ENCODE results near the gene SLC2A9.
A peak's percentile ranks its signal among the peaks of the same experiment; 100 is the strongest.
"Not testable (repeated sequence)": the region's sequence is repeated elsewhere in the genome, so short reads cannot be mapped to it uniquely, and the experiment has no call there.

Gene SLC2A9

GRCh38 chr4:9808077-9808476 lies 213.2 kb downstream of the SLC2A9 start:
- no peak for DNase-seq

- no peak for DNase-seq
Observed at GRCh38 chr4:9804918-9805317, 216.4 kb downstream of the SLC2A9 start.

- no peak for DNase-seq
Observed at GRCh38 chr4:9800848-9801247, 220.4 kb downstream of the SLC2A9 start.

- DNase-seq: not testable (repeated sequence)
Observed at GRCh38 chr4:9796641-9797040, 224.7 kb downstream of the SLC2A9 start.

GRCh38 chr4:9792381-9792780 lies 228.9 kb downstream of the SLC2A9 start:
- DNase-seq: peak; percentile 4

- not testable (repeated sequence) for DNase-seq
Observed at GRCh38 chr4:9785891-9786290, 235.4 kb downstream of the SLC2A9 start.

- no peak for DNase-seq
Observed at GRCh38 chr4:9782136-9782436, 239.2 kb downstream of the SLC2A9 start.

- DNase-seq: no peak
Observed at GRCh38 chr4:9781343-9782135, 239.8 kb downstream of the SLC2A9 start, which contains the start of gene DRD5. TSS of gene DRD5 (plus strand) at chr4:9781634. CDS start at chr4:9782030, 396 bp downstream.
